Vagina (tissue), 2 donors: ENCODE measurements around the gene PPAT. TPM values are rescaled to one million over a fixed set of nuclear protein-coding genes. Genes with fewer than 3 reads are reported as not detected.

Experiments
- DNase-seq, 2 donors: peaks; one replicate each; pipeline ENCODE4 v3.0.0-alpha.2; 2017; ENCODE audit errors: extremely low spot score in 2 of 2
- H3K27ac ChIP-seq: fragments of 200-600 bp; sonication (generic); one replicate; pipeline ENCODE4 v1.5.1; 2019
- H3K27me3 ChIP-seq: fragments of 200-600 bp; sonication (generic); one replicate; pipeline ENCODE4 v1.5.1; 2019
- H3K36me3 ChIP-seq, 2 donors: fragments of 200-600 bp; sonication (generic); one replicate each; pipeline ENCODE4 v1.5.1; 2017 to 2019
- H3K4me1 ChIP-seq: fragments of 200-600 bp; sonication (generic); one replicate; pipeline ENCODE4 v1.5.1; 2019
- H3K4me3 ChIP-seq, 2 donors: fragments of 200-600 bp; sonication (generic); 1 replicate in 1 of 2; 2 replicates in 1 of 2; pipeline ENCODE4 v1.5.1; 2016 to 2019
- H3K9me3 ChIP-seq: fragments of 200-600 bp; sonication (generic); one replicate; pipeline ENCODE4 v1.5.1; 2019
- POLR2A ChIP-seq, 2 donors: fragments of 450-650 bp; IDR thresholded peaks; one replicate each; pipeline ENCODE4 v1.6.1; 2017; ENCODE audit warnings: antibody characterized with exemption in 2 of 2, mild to moderate bottlenecking in 2 of 2, moderate library complexity in 2 of 2
- POLR2AphosphoS5 ChIP-seq, 2 donors: sonication (generic); formaldehyde crosslinking; IDR thresholded peaks; one replicate each; pipeline ENCODE4 v1.9.0; 2017; ENCODE audit warnings: antibody characterized with exemption in 2 of 2, mild to moderate bottlenecking in 2 of 2, low read depth in 1 of 2; ENCODE audit not compliant: insufficient read depth in 1 of 2
- intact Hi-C: fragments of 100-400 bp; cut with DNase I; formaldehyde crosslinking; loops from one replicate; pipeline ENCODE4 v1.15.1; 2023
- total RNA-seq: library from RNA; depleted of rRNA; stranded (reverse); fragments of >200 nt; gene quantifications from one replicate; pipeline ENCODE4 v1.2.3, GENCODE V29; 2016
- TF ChIP-seq, protein P1 (sequence below), 3 experiments: fragments of 450-650 bp in 2 of 3; fragments of 200-600 bp in 1 of 3; sonication (generic) in 1 of 3; IDR thresholded peaks; one replicate each; pipeline ENCODE4 v1.5.1; 2017 to 2019; ENCODE audit warnings: antibody characterized with exemption in 3 of 3, mild to moderate bottlenecking in 2 of 3, moderate library complexity in 2 of 3

Gene PPAT
- total RNA-seq, 1 donor from 2014 or later, result 3.7 TPM

DNA sequence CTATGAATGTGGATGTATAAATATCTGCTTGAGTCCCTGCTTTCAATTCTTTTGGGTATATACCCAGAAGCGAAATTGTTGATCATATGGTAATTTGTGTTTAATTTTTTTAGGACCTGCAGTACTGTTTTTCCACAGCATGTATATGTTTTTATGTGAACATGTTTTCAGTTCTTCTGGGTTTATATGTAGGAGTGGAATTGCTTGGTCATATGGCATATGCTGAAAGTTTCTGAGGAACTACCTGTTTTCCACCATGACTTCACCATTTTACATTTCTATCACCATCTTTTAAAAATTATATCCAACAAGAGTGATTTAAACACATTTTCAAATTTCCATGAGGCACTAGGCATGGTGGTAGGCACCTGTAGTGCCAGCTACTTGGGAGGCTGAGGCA, 8.2 kb downstream of the PPAT start:
- intact Hi-C loops, result no loop called here
- Histone ChIP-seq H3K4me3 (no peak overlapping the region), H3K27ac (no peak overlapping the region), H3K4me1 (no peaks in the 10 kb centered on the region), H3K36me3 (no peaks in the 10 kb centered on the region), H3K9me3 (no peaks in the 10 kb centered on the region), H3K27me3 (no peaks in the 10 kb centered on the region)
- DNase-seq, result no peak
- TF ChIP-seq POLR2AphosphoS5 (IDR thresholded peaks at IDR 0.05; ENCODE audit: insufficient read depth in 1 of 2, low read depth in 1 of 2), result no peak
- no peak for TF ChIP-seq POLR2A (IDR thresholded peaks at IDR 0.05)
- TF ChIP-seq, protein P1, sequence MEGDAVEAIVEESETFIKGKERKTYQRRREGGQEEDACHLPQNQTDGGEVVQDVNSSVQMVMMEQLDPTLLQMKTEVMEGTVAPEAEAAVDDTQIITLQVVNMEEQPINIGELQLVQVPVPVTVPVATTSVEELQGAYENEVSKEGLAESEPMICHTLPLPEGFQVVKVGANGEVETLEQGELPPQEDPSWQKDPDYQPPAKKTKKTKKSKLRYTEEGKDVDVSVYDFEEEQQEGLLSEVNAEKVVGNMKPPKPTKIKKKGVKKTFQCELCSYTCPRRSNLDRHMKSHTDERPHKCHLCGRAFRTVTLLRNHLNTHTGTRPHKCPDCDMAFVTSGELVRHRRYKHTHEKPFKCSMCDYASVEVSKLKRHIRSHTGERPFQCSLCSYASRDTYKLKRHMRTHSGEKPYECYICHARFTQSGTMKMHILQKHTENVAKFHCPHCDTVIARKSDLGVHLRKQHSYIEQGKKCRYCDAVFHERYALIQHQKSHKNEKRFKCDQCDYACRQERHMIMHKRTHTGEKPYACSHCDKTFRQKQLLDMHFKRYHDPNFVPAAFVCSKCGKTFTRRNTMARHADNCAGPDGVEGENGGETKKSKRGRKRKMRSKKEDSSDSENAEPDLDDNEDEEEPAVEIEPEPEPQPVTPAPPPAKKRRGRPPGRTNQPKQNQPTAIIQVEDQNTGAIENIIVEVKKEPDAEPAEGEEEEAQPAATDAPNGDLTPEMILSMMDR (IDR thresholded peaks at IDR 0.05), result no peak

DNA sequence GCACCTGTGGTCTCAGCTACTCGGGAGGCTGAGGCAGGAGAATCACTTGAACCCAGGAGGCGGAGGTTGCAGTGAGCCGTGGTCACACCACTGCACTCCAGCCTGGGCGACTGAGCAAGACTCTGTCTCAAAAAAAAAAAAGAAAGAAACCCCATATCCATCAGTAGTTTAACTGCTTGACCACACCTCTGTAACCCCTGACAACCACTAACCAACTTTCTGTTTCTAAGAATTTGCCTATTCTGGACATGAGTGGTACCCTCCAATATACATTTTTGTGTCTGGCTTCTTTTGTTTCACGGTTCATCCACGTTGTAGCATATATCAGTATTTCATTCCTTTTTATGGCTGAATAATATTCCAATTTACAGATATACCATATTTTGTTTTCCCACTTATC, 9.1 kb downstream of the PPAT start:
- H3K9me3 ChIP-seq, result no peaks in the 10 kb centered on the region
- no peak for DNase-seq
- no peak overlapping the region for H3K4me3 ChIP-seq
- intact Hi-C loops, result no loop called here
- H3K27ac ChIP-seq, result no peak overlapping the region
- H3K4me1 ChIP-seq, result no peaks in the 10 kb centered on the region
- TF ChIP-seq POLR2AphosphoS5 (IDR thresholded peaks at IDR 0.05; ENCODE audit: insufficient read depth in 1 of 2, low read depth in 1 of 2) (no peak), POLR2A (IDR thresholded peaks at IDR 0.05) (no peak)
- TF ChIP-seq, protein P1 (IDR thresholded peaks at IDR 0.05), result no peak
- H3K36me3 ChIP-seq, result no peaks in the 10 kb centered on the region
- no peaks in the 10 kb centered on the region for H3K27me3 ChIP-seq

DNA sequence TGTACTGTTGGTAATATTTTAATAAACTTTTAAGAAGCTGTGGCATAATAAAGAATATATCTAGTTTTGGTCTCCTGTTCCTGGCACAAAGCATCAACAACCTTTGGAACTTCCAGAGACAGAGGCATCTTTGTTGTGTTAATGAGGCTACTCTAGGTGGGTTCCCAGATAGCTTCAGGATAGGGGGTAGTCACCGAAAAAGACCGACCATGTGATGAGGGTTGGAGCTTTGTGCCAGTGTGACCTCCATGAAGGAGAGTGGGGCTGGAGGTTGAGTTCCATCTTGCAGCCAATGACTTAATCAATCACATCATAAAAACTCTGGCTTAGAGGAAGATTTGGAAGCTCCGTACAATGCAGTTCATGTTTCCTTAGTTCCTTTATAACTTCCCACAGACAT, 9.9 kb downstream of the PPAT start:
- H3K36me3 ChIP-seq, result no peaks in the 10 kb centered on the region
- TF ChIP-seq POLR2AphosphoS5 (IDR thresholded peaks at IDR 0.05; ENCODE audit: insufficient read depth in 1 of 2, low read depth in 1 of 2), result no peak
- no peak overlapping the region for H3K27ac ChIP-seq
- intact Hi-C loops, result no loop called here
- no peak for DNase-seq
- H3K27me3 ChIP-seq, result no peaks in the 10 kb centered on the region
- H3K9me3 ChIP-seq, result no peaks in the 10 kb centered on the region
- H3K4me3 ChIP-seq, result no peak overlapping the region
- no peaks in the 10 kb centered on the region for H3K4me1 ChIP-seq

DNA sequence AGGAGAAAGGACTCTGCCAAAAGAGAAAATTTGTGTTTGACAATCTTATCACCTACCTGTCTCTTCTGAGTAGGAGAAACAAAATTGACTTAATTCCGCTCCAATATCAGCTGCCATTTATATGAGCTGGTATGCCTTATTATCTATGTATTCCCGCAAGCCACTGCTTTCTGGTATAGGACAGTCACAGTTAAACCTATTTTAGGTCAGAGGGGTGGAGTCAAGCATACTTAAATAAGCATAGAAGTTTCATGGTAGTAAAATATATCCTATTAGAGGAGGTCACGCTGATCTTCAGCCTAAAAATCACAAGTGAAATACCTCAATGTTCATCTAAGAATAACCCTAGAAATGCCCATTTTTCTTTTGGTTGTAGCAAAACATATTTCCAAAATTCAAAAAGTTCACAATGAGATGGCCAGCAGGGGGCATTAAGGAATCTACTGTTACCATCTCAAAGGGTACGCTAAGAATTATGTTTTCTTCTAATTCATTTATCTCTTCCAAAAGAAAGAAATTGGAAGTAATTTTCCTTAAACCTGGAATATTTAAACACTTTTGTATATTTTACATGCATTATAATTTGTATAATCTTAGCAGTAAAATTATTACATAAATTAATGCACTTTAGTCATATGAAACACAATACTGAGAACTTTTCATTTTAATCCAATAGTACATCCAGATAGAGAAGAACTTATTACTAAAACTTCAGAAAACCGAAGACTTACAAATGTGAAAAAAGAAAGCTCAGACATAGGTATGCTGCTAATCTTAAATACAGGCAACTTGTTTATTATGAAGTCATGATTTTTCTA, 10.5 kb downstream of the PPAT start:
- no peaks in the 10 kb centered on the region for H3K9me3 ChIP-seq
- TF ChIP-seq, protein P1 (IDR thresholded peaks at IDR 0.05), result peak; percentile 36 to 52 (median 49)
- no peak for TF ChIP-seq POLR2A (IDR thresholded peaks at IDR 0.05)
- no peaks in the 10 kb centered on the region for H3K4me1 ChIP-seq
- DNase-seq, result no peak
- intact Hi-C loops, result no loop called here
- H3K4me3 ChIP-seq, result no peak overlapping the region
- H3K27ac ChIP-seq, result no peak overlapping the region
- H3K27me3 ChIP-seq, result no peaks in the 10 kb centered on the region
- no peaks in the 10 kb centered on the region for H3K36me3 ChIP-seq

DNA sequence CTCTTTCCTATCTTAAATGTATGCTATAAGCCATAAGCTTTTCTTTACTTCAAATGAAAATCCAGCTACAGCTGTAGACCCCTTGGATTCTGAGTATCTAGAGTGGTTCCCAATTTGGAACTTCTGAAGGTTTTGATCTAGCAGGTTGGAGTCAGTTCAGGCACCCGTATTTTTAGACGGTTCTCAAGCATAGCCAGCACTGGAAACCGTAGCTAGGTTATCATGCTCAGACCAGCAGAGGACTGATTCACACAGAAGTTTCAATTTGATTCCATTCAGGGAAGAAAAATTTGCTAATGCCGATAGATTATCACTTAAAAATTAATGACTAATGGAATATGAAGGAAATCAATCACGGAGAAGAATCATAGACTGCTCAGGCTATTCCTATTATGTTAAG, 11.2 kb downstream of the PPAT start:
- H3K27me3 ChIP-seq, result no peaks in the 10 kb centered on the region
- H3K36me3 ChIP-seq, result no peaks in the 10 kb centered on the region
- DNase-seq, result no peak
- TF ChIP-seq POLR2A (IDR thresholded peaks at IDR 0.05) (no peak), POLR2AphosphoS5 (IDR thresholded peaks at IDR 0.05; ENCODE audit: insufficient read depth in 1 of 2, low read depth in 1 of 2) (no peak)
- TF ChIP-seq, protein P1 (IDR thresholded peaks at IDR 0.05), result no peak
- H3K4me3 ChIP-seq, result no peak overlapping the region
- intact Hi-C loops, result no loop called here
- no peaks in the 10 kb centered on the region for H3K9me3 ChIP-seq
- no peaks in the 10 kb centered on the region for H3K4me1 ChIP-seq
- H3K27ac ChIP-seq, result no peak overlapping the region
